ENCODE measurements around the gene TOP3A. TPM values are rescaled to one million over a fixed set of nuclear protein-coding genes. Genes with fewer than 3 reads are reported as not detected.
A peak's percentile ranks its signal among the peaks of the same experiment; 100 is the strongest.

Gene TOP3A
- total and polyA plus RNA-seq, 2 of the 13 experiments (the other 11 are each of a cell fraction or from before 2014, with no cell fraction given): 16.9 to 36.8 TPM

- peaks cover 34% of the 10 kb centered on the region for H3K4me1 ChIP-seq (ENCODE audit: insufficient read depth, low read length)
- DNase-seq (ENCODE audit: low spot score): peak; percentile 24
- in situ Hi-C loops (cut with HindIII; ENCODE audit: extremely low pct_ligation_motif_present, low pct_unique_long_range_greater_than_20kb): no loop called here
- peak overlapping the region; percentile 97 for H3K4me2 ChIP-seq (ENCODE audit: low read depth, low read length)
- peak overlapping the region; percentile 83 for H3K27ac ChIP-seq (ENCODE audit: extremely low read length, insufficient read depth, low read length)
- peaks cover 8% of the 10 kb centered on the region; the same call in 1 of the 2 replicates for H4K20me1 ChIP-seq (ENCODE audit: insufficient read depth, low read length)
- peaks cover 4 to 27% of the 10 kb centered on the region in 2 experiments; a peak in 4 of 5 replicates for H3K36me3 ChIP-seq (replicated peaks in 1 of 2; ENCODE audit: control insufficient read depth in 1 of 2, insufficient read depth in 2 of 2, low read length in 2 of 2)
- WGBS (ENCODE audit: low lambda C conversion rate): 0% methylated on average over 8 of the region's 16 CpGs
- H3K4me3 ChIP-seq (replicated peaks in 1 of 3; ENCODE audit: insufficient read depth in 1 of 3, low read depth in 2 of 3, low read length in 3 of 3): peak overlapping the region; percentile 75 to 82 (median 81)
- no peaks in the 10 kb centered on the region; a peak in 1 of 5 replicates for H3K27me3 ChIP-seq (ENCODE audit: control insufficient read depth in 1 of 2, insufficient read depth in 2 of 2, low read length in 2 of 2)
- intact Hi-C loops (cut with micrococcal nuclease; ENCODE audit: unreplicated experiment): no loop called here
- peaks cover 28% of the 10 kb centered on the region for H3K79me2 ChIP-seq (ENCODE audit: insufficient read depth, low read length)
- no peaks in the 10 kb centered on the region for H3K9me3 ChIP-seq (ENCODE audit: low read length)
- CTCF ChIA-PET (ENCODE audit: low intra/inter-chr PET ratio, low total read pairs): no interaction called here
- POLR2A ChIA-PET: interaction anchor here (1.0 to 2.7 kb wide), 4 partner anchors 14 to 102 kb away, joined by 3 to 7 read pairs (median 4); partner anchors contain the start of genes SHMT1, SMCR8 and TOP3A
- FAIRE-seq: no peak
- peak; percentile 8 for ATAC-seq
- H3K9ac ChIP-seq (ENCODE audit: insufficient read depth, low read depth, low read length): peak overlapping the region; percentile 80
- BruUV-seq (replicated peaks): no TSS peak
- H2AFZ ChIP-seq (ENCODE audit: low read length): no peak overlapping the region
- TF ChIP-seq ZNF3 (CRISPR knock-in tag; IDR thresholded peaks at IDR 0.05): no peak
- 0 out of 2 replicates have a peak, but pooled peaks have one; percentile 17 for TF ChIP-seq FOSL2 (CRISPR knock-in tag; IDR thresholded peaks at IDR 0.05)
- TF ChIP-seq ZBTB38 (CRISPR knock-in tag; IDR thresholded peaks at IDR 0.05): peak; percentile 5; the same call in 1 of the 2 replicates
- no peak for TF ChIP-seq ZBTB21 (CRISPR knock-in tag; IDR thresholded peaks at IDR 0.05)
- no peak for TF ChIP-seq SAP130 (CRISPR knock-in tag; IDR thresholded peaks at IDR 0.05; ENCODE audit: low read depth)
- TF ChIP-seq IRX3 (CRISPR knock-in tag; IDR thresholded peaks at IDR 0.05; ENCODE audit: borderline replicate concordance, low read depth): 0 out of 2 replicates have a peak, but pooled peaks have one; percentile 6
- no peak for TF ChIP-seq CEBPG (CRISPR knock-in tag; IDR thresholded peaks at IDR 0.05)
- TF ChIP-seq ZNF558 (CRISPR knock-in tag; IDR thresholded peaks at IDR 0.05; ENCODE audit: borderline replicate concordance): 0 out of 2 replicates have a peak, but pooled peaks have one; percentile 6
- 0 out of 2 replicates have a peak, but pooled peaks have one; percentile 10 for TF ChIP-seq AKAP8 (CRISPR knock-in tag; IDR thresholded peaks at IDR 0.05)
- TF ChIP-seq RNF219 (CRISPR knock-in tag; IDR thresholded peaks at IDR 0.05): no peak
- no peak for TF ChIP-seq SMAD1 (CRISPR knock-in tag; IDR thresholded peaks at IDR 0.05; ENCODE audit: borderline replicate concordance, low read depth)
- 0 out of 2 replicates have a peak, but pooled peaks have one; percentile 30 for TF ChIP-seq SNAPC4 (CRISPR knock-in tag; IDR thresholded peaks at IDR 0.05)
- no peak for TF ChIP-seq ZXDC (CRISPR knock-in tag; IDR thresholded peaks at IDR 0.05)
Measured at GRCh38 chr17:18261146-18261515, 53.7 kb downstream of the TOP3A start.

All from HepG2 (cell line).